GM13976 (cell line): ENCODE results near the gene ZNF521.

ENCODE experiments used
- DNase-seq: peaks from one replicate; pipeline ENCODE4 v3.0.0; 2012; ENCODE audit warnings: low spot score
- CTCF ChIP-seq: IDR thresholded peaks from 2 replicates; pipeline ENCODE4 v1.5.1; 2012; ENCODE audit warnings: borderline replicate concordance, mild to moderate bottlenecking; ENCODE audit not compliant: insufficient read depth; ENCODE audit errors: extremely low read depth, missing control alignments, control extremely low read depth
- in situ Hi-C: fragments of 300-500 bp; cut with MboI; formaldehyde crosslinking; loops from one replicate; pipeline ENCODE4 v1.12.0; 2022; ENCODE audit warnings: low sequenced_read_pairs, mixed read lengths, inconsistent platforms; ENCODE audit not compliant: unreplicated experiment

Gene ZNF521

GRCh38 chr18:25072205-25072604, 279.8 kb downstream of the ZNF521 start:
- DNase-seq = no peak
- no peak for TF ChIP-seq CTCF
- in situ Hi-C loops = no loop called here

- no peak for DNase-seq
- no peak for TF ChIP-seq CTCF
- in situ Hi-C loops = no loop called here
Measured at GRCh38 chr18:25067275-25068025, 284.5 kb downstream of the ZNF521 start.

GRCh38 chr18:25066516-25066915, 285.4 kb downstream of the ZNF521 start:
- in situ Hi-C loops = no loop called here
- no peak for TF ChIP-seq CTCF
- DNase-seq = no peak

- DNase-seq = no peak
- in situ Hi-C loops = no loop called here
- no peak for TF ChIP-seq CTCF
Measured at GRCh38 chr18:25062720-25063119, 289.2 kb downstream of the ZNF521 start.

GRCh38 chr18:25061395-25061794, 290.6 kb downstream of the ZNF521 start:
- no peak for DNase-seq
- in situ Hi-C loops = no loop called here
- TF ChIP-seq CTCF = no peak

- in situ Hi-C loops = no loop called here
- no peak for DNase-seq
- no peak for TF ChIP-seq CTCF
Measured at GRCh38 chr18:25058521-25058920, 293.4 kb downstream of the ZNF521 start.

- no peak for TF ChIP-seq CTCF
- in situ Hi-C loops = no loop called here
- no peak for DNase-seq
Measured at GRCh38 chr18:25057491-25058050, 294.4 kb downstream of the ZNF521 start.
